ENCODE data around the gene BRWD1. TPM values are rescaled to one million over a fixed set of nuclear protein-coding genes. Genes with fewer than 3 reads are reported as not detected.
A peak's percentile ranks its signal among the peaks of the same experiment; 100 is the strongest.

BRWD1 gene
- total RNA-seq, 4 donors from 2014 or later = 55.0 to 104 (median 67.9) TPM

- H3K27ac ChIP-seq (replicated peaks in 1 of 4) = peak overlapping the region; percentile 96 to 99 (median 98)
- WGBS = 3% methylated on average over 38 of the region's 43 CpGs
- intact Hi-C loops (cut with DNase I) = no loop called here
- DNase-seq (ENCODE audit: extremely low spot score) = no peak
- no peaks in the 10 kb centered on the region for H3K9me3 ChIP-seq
- TF ChIP-seq POLR2AphosphoS5 (IDR thresholded peaks at IDR 0.05) (peak in 1 of 2 donors; percentile 15), CTCF (IDR thresholded peaks at IDR 0.05) (no peak), EP300 (IDR thresholded peaks at IDR 0.05) (no peak), POLR2A (IDR thresholded peaks at IDR 0.05; ENCODE audit: low read depth) (no peak)
- H3K4me1 ChIP-seq = peaks cover 27 to 67% (median 54%) of the 10 kb centered on the region in 4 donors
- H3K36me3 ChIP-seq = peaks cover 0 to 23% (median 14%) of the 10 kb centered on the region in 4 donors
- no peaks in the 10 kb centered on the region for H3K27me3 ChIP-seq
- peak overlapping the region; percentile 83 to 96 (median 89) for H3K4me3 ChIP-seq
These were observed 953 bp upstream of the BRWD1 start for GRCh38 chr21:39314143-39315027.

- Histone ChIP-seq H3K36me3 (peaks cover 0 to 33% (median 22%) of the 10 kb centered on the region in 4 donors), H3K27me3 (no peaks in the 10 kb centered on the region), H3K27ac (replicated peaks in 1 of 4) (peak overlapping the region; percentile 96 to 99 (median 98)), H3K9me3 (no peaks in the 10 kb centered on the region), H3K4me3 (peak overlapping the region; percentile 83 to 96 (median 89)), H3K4me1 (peaks cover 23 to 68% (median 55%) of the 10 kb centered on the region in 4 donors)
- WGBS = no CpG with 5 or more reads among the region's 71 CpGs
- intact Hi-C loops (cut with DNase I) = loop anchor here (1.0 to 2.0 kb wide), 2 partner anchors 35 to 76 kb away; no protein-coding TSS in a partner anchor
- no peak for TF ChIP-seq CTCF (IDR thresholded peaks at IDR 0.05)
- TF ChIP-seq POLR2AphosphoS5 (IDR thresholded peaks at IDR 0.05) = no peak
- no peak for TF ChIP-seq POLR2A (IDR thresholded peaks at IDR 0.05; ENCODE audit: low read depth)
- no peak for TF ChIP-seq EP300 (IDR thresholded peaks at IDR 0.05)
- DNase-seq (ENCODE audit: extremely low spot score) = no peak
These were observed 326 bp downstream of the BRWD1 start for GRCh38 chr21:39313042-39313570.

- intact Hi-C loops (cut with DNase I) = loop anchor here (1.0 to 2.0 kb wide), 2 partner anchors 36 to 76 kb away; no protein-coding TSS in a partner anchor
- TF ChIP-seq POLR2A (IDR thresholded peaks at IDR 0.05; ENCODE audit: low read depth) = no peak
- TF ChIP-seq POLR2AphosphoS5 (IDR thresholded peaks at IDR 0.05) = peak; percentile 38 to 72
- TF ChIP-seq CTCF (IDR thresholded peaks at IDR 0.05) = peak in 1 of 3 experiments; percentile 15
- 1% methylated on average over 18 of the region's 65 CpGs for WGBS
- Histone ChIP-seq H3K36me3 (peaks cover 0 to 33% (median 22%) of the 10 kb centered on the region in 4 donors), H3K4me3 (peak overlapping the region; percentile 83 to 96 (median 89)), H3K9me3 (no peaks in the 10 kb centered on the region), H3K27ac (replicated peaks in 1 of 4) (peak overlapping the region; percentile 96 to 99 (median 98)), H3K27me3 (no peaks in the 10 kb centered on the region), H3K4me1 (peaks cover 27 to 68% (median 59%) of the 10 kb centered on the region in 4 donors)
- DNase-seq (ENCODE audit: extremely low spot score) = peak; percentile 99
These were observed 1.1 kb downstream of the BRWD1 start for GRCh38 chr21:39312112-39313041.

GRCh38 chr21:39311164-39311563, 2.3 kb downstream of the BRWD1 start:
- peaks cover 0 to 33% (median 22%) of the 10 kb centered on the region in 4 donors for H3K36me3 ChIP-seq
- no peak for TF ChIP-seq POLR2A (IDR thresholded peaks at IDR 0.05; ENCODE audit: low read depth)
- TF ChIP-seq POLR2AphosphoS5 (IDR thresholded peaks at IDR 0.05) = no peak
- no peak for TF ChIP-seq CTCF (IDR thresholded peaks at IDR 0.05)
- no peak for TF ChIP-seq EP300 (IDR thresholded peaks at IDR 0.05)
- no peaks in the 10 kb centered on the region for H3K9me3 ChIP-seq
- intact Hi-C loops (cut with DNase I) = no loop called here
- no peaks in the 10 kb centered on the region for H3K27me3 ChIP-seq
- no peak for DNase-seq (ENCODE audit: extremely low spot score)
- H3K4me1 ChIP-seq = peaks cover 27 to 70% (median 58%) of the 10 kb centered on the region in 4 donors
- WGBS = 89% methylated on average over 7 of the region's 7 CpGs
- peak overlapping the region in 2 of 4 donors; percentile 97 to 99 for H3K27ac ChIP-seq (replicated peaks in 1 of 4)
- H3K4me3 ChIP-seq = peak overlapping the region in 1 of 4 donors; percentile 83

Measured in esophagus muscularis mucosa (tissue), 4 donors.